Suppressor macrophage treated with lipopolysaccharide for 4 hours (primary cell): Measurements from ENCODE around the gene CAMK2G.
A peak's percentile ranks its signal among the peaks of the same experiment; 100 is the strongest.
"Not testable (repeated sequence)": the region's sequence is repeated elsewhere in the genome, so short reads cannot be mapped to it uniquely, and the experiment has no call there.

Source experiments
- DNase-seq: peaks from one replicate; pipeline ENCODE4 v3.0.0-alpha.2; 2020

The CAMK2G gene

GRCh38 chr10:73901261-73901660, 26.9 kb upstream of the CAMK2G start:
- DNase-seq, result no peak

GRCh38 chr10:73900064-73900463, 25.7 kb upstream of the CAMK2G start:
- peak; percentile 72 for DNase-seq

GRCh38 chr10:73899423-73899822, 25.1 kb upstream of the CAMK2G start:
- DNase-seq, result no peak

GRCh38 chr10:73898730-73899410, 24.5 kb upstream of the CAMK2G start:
- DNase-seq, result no peak

GRCh38 chr10:73897693-73898092, 23.3 kb upstream of the CAMK2G start:
- DNase-seq, result no peak

- DNase-seq, result not testable (repeated sequence)
Observed at GRCh38 chr10:73895381-73895780, 21.0 kb upstream of the CAMK2G start.

GRCh38 chr10:73894245-73894971, 20.1 kb upstream of the CAMK2G start:
- DNase-seq, result peak; percentile 71

GRCh38 chr10:73893426-73893825, 19.1 kb upstream of the CAMK2G start:
- DNase-seq, result no peak

GRCh38 chr10:73892310-73893030, 18.1 kb upstream of the CAMK2G start:
- DNase-seq, result no peak

- DNase-seq, result no peak
Observed at GRCh38 chr10:73891540-73891939, 17.2 kb upstream of the CAMK2G start.

- not testable (repeated sequence) for DNase-seq
Observed at GRCh38 chr10:73890830-73891229, 16.5 kb upstream of the CAMK2G start.

- no peak for DNase-seq
Observed at GRCh38 chr10:73890261-73890660, 15.9 kb upstream of the CAMK2G start.

GRCh38 chr10:73889416-73889815, 15.1 kb upstream of the CAMK2G start:
- peak; percentile 43 for DNase-seq

GRCh38 chr10:73889014-73889413, 14.7 kb upstream of the CAMK2G start:
- DNase-seq, result peak; percentile 97

GRCh38 chr10:73888514-73888913, 14.2 kb upstream of the CAMK2G start:
- DNase-seq, result no peak

- DNase-seq, result peak; percentile 76
Observed at GRCh38 chr10:73887294-73888039, 13.1 kb upstream of the CAMK2G start.

GRCh38 chr10:73886661-73887293, 12.4 kb upstream of the CAMK2G start:
- DNase-seq, result no peak

GRCh38 chr10:73886085-73886529, 11.8 kb upstream of the CAMK2G start:
- peak; percentile 85 for DNase-seq

GRCh38 chr10:73884017-73884416, 9.7 kb upstream of the CAMK2G start:
- DNase-seq, result no peak

GRCh38 chr10:73881221-73881919, 7.0 kb upstream of the CAMK2G start:
- no peak for DNase-seq

- DNase-seq, result peak; percentile 96
Observed at GRCh38 chr10:73879296-73880173, 5.2 kb upstream of the CAMK2G start.
